ENCODE results near the gene SNAP47.
A peak's percentile ranks its signal among the peaks of the same experiment; 100 is the strongest.
"Not testable (repeated sequence)": the region's sequence is repeated elsewhere in the genome, so short reads cannot be mapped to it uniquely, and the experiment has no call there.

Gene SNAP47

DNA sequence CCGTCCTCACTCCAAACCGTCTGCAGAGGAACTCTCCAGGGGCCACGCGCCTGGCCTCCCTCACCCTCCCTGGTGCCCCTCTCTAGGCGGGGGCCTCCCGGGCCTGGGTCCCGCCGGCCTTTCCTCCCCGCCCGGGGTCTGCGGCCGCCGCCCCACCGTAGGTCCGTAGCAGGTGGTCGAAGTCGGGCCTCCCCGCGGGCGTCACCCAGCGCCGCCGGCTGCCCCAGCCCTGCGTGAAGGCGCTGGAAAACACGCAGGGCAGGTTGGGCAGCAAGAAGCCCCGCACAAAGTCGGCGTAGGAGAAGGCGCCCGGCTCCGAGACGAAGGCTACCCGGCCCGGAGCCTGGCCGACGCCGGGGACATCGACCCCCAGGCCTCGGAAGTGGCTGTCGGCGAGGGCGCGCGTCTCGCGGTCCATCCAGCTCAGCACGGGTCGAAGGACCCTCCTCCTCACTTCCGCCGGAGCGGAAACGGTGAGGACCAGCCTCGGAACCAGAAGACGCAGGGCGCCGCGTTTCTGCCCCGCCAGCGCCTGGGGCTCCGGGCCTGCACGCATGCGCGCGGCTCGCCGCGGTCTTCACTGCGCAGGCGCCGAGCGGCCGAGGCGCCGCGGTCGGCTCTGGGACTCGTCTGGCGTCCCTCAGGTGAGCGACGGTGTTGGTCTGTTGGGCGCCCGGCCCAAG, at the start of gene SNAP47, which contains the start of gene JMJD4:
Gene SNAP47, plus strand, starts transcription at position 580 of the 683 bp plus-strand sequence. CDS start 12,302 bp downstream, outside the sequence.
Gene JMJD4, minus strand, starts transcription at position 447 of the 683 bp plus-strand sequence. Its CDS starts 29 bp downstream, at position 418.
- DNase-seq (ENCODE audit: low read depth, low spot score), result peak; percentile 61

DNA sequence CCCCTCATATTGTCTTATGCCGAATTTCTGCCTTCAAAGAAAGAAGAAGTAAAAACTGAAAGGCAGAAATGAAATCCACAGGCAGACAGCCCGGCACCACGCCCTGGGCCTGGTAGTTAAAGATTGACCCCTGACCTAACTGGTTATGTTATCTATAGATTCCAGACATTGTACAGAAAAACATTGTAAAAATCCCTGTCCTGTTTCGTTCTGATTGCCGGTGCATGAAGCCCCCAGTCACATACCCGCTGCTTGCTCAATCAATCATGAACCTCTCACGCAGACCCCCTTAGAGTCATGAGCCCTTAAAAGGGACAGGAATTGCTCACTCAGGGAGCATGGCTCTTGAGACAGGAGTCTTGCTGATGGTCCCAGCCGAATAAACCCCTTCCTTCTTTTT, 49.4 kb upstream of the SNAP47 start:
- DNase-seq (ENCODE audit: low read depth, low spot score), result no peak

DNA sequence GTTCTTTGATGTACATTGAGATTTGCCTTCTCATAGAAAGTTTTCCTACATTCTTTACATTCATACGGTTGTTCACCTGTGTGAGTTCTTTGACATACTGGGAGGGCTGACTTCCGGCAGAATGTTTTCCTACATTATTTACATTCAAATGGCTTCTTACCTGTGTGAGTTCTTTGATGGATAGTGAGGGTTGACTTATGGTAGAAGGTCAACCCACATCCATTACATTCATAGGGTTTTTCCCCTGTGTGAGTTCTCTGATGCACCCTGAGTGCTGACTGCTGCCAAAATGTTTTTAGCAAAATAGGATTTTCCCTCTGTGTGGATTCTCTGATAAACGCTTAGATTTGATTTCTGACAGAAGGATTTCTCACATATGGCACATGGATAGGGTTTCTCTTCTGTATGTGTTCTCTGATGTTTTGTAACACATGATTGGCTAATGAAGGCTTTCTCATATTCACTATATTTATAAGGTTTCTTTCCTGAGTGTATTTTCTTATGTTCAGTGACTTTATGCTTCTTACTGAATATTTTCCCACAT, 37.8 kb upstream of the SNAP47 start:
- no peak for DNase-seq (ENCODE audit: low read depth, low spot score)

GRCh38 chr1:227701631-227702030, 33.6 kb upstream of the SNAP47 start:
- not testable (repeated sequence) for DNase-seq (ENCODE audit: low read depth, low spot score)

DNA sequence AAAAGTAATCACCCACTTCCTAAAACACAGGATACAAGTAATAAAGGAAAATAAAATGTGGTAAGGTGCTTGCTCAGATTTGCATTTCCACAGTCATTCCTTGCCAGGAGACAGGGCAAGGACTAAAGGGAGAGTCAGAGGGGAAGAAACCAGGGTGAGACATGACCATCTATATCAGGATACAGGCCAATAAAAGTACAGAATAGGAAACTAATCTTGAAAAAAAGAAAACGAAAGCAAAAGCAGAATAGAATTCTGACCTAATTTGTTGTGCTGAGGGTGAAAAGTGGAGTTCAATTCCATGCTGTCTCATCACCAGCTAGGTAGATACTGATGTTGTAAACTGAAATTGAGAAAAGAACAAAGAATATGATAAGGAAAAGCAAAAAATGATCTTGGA, 27.4 kb upstream of the SNAP47 start:
- DNase-seq (ENCODE audit: low read depth, low spot score), result no peak

- no peak for DNase-seq (ENCODE audit: low read depth, low spot score)
Observed at GRCh38 chr1:227709451-227709850, 25.8 kb upstream of the SNAP47 start.

- DNase-seq (ENCODE audit: low read depth, low spot score), result not testable (repeated sequence)
Observed at GRCh38 chr1:227710474-227710873, 24.8 kb upstream of the SNAP47 start.

DNA sequence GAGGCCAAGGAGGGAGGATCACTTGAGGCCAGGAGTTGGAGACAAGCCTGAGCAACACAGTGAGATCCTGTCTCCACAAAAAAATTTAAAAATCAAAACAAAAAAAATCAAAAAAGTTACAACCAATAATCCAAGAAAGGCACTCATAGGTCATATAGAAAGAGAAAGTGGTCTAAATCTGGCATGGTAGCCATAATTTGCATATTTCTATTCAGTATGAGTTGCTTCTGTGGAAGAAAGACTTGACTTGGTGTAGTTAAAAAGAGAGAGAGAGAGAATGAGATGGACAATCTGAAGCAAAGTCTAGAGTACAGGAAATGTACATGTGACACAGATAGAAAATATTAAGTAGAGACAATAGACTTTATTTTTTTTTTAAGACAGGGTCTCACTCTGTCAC, 22.6 kb upstream of the SNAP47 start:
- no peak for DNase-seq (ENCODE audit: low read depth, low spot score)

DNA sequence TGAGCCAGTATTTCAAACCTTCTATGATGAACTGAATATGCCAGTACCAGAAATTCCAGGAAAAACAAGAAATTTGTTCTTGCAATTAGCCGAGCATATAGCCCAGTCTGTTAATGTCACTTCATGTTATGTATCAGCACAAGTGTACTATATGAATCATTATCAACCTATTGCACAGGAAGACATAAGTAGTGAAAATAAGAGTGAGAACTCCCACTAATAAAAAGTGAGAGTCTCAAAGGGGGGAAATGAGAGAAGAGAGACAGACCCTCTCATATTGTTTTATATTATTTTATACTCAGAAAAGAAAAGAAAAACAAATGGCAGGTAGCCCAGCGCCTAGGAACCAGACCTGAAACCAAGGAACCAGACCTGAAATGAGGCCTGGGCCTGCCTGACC, 16.3 kb upstream of the SNAP47 start:
- DNase-seq (ENCODE audit: low read depth, low spot score), result no peak

GRCh38 chr1:227723474-227723873, 11.8 kb upstream of the SNAP47 start:
- no peak for DNase-seq (ENCODE audit: low read depth, low spot score)

DNA sequence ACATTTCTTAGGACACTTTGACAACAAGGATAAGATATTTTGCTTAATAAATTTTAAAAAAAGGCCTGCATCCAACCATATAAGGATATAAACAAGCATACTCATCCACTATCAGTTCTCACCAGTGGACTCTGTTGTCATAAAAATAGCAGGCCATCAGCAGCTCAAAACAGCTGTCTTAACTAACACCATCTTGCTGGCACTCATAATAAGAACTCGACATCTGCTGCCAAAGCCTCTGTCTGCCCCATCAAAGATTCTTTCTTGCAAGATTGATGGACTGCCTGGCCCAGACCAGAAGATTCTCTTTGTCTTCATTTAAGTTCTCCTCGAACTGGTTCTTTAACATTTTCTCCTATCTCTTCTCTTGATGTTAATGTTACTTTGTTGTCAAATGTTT, 10.2 kb upstream of the SNAP47 start:
- no peak for DNase-seq (ENCODE audit: low read depth, low spot score)

GRCh38 chr1:227726318-227726717, 8.9 kb upstream of the SNAP47 start:
- DNase-seq (ENCODE audit: low read depth, low spot score), result no peak

DNA sequence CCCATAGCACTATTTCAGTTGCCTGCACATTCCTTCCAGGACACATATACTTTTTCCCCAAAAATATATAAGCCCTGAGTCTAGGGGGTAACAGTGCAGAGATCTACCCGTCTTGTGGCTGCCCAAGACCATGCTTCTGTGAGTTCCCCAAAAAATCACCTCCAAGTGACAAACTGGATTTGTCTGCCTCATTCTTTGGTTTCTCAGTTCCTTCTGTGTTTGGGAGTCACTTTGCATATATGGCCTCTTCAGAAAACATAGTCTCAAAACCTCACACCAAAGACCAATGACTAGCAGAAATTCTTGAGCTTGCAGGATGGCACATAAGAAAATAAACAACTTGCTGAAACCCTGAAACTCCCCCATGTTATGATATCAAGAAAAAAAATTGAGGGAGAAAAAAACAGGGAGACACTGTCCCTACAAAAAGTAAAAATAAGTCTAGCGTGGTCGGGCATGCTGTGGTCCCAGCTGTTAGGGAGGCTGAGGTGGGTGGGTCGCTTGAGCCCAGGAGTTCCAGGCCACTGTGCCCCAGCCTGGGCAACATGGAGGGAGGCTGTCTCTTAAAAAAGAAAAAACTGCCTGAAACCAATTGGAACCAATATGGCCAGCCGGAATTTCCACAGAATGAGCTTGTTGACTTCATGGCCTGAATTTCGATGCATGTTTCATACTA, 8.2 kb upstream of the SNAP47 start:
- no peak for DNase-seq (ENCODE audit: low read depth, low spot score)

- peak; percentile 30 for DNase-seq (ENCODE audit: low read depth, low spot score)
Observed at GRCh38 chr1:227728059-227728891, 7.0 kb upstream of the SNAP47 start.

DNA sequence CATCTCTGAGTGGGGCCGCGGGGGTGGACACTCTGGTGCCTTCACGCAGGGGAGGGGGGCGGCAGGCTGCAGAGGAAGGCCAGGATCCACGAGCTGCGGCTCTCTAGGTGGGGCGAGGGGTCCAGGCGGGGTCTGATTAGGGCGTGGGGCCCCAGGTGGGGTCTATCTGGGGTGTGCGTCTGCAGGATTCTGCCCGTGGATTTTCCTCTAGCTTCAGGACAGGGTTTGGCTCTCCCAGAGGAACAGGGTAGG, 6.4 kb upstream of the SNAP47 start:
- no peak for DNase-seq (ENCODE audit: low read depth, low spot score)

- DNase-seq (ENCODE audit: low read depth, low spot score), result peak; percentile 12
Observed at GRCh38 chr1:227729144-227729880, 5.9 kb upstream of the SNAP47 start.

DNA sequence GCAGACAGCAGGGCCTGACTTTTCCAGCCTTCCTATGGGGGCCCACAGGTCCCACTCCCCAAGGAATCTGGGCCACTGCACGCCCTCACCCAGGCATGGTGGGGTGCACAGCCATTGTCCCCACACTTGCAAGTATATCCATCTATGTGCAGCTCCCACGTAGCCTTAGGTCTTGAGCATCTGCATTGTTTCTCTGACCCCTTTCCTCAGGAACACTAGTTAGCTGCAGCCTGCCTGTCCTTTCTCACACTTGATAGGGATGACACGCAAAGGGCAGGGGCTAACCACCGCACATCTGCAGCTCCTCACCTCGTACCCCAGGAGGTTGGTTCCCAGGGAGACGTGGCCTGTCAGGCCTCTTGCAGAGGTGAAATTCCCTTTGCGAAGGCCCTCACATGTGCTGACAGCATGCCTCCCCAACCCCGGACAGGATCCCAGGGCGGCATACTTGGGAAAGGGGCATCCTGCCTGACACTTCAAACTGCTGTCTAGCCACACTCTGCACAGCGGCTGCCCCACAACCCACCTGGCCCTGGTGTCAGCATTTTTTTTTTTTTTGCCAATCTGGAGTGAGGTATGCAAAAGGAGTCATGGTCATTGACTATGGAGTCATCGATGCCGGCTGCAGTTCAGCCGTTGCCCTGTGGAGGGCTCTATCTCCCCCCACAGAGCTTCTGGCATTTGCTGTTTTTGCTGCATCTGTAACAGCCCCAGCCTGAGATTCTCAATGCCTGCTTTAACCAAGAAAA, 5.2 kb upstream of the SNAP47 start:
- peak; percentile 54 for DNase-seq (ENCODE audit: low read depth, low spot score)

- no peak for DNase-seq (ENCODE audit: low read depth, low spot score)
Observed at GRCh38 chr1:227730630-227731151, 4.5 kb upstream of the SNAP47 start.

GRCh38 chr1:227731241-227731677, 4.0 kb upstream of the SNAP47 start:
- no peak for DNase-seq (ENCODE audit: low read depth, low spot score)

All from iPS DF 19.7 (cell line).